Non-pigmented ciliary epithelial cell (primary cell): Measurements from ENCODE around the gene RERE.
A peak's percentile ranks its signal among the peaks of the same experiment; 100 is the strongest.
"Not testable (repeated sequence)": the region's sequence is repeated elsewhere in the genome, so short reads cannot be mapped to it uniquely, and the experiment has no call there.

Source experiments
- DNase-seq: peaks from one replicate; pipeline ENCODE4 v3.0.0-alpha.2; 2010; ENCODE audit warnings: low read depth

RERE gene

DNA sequence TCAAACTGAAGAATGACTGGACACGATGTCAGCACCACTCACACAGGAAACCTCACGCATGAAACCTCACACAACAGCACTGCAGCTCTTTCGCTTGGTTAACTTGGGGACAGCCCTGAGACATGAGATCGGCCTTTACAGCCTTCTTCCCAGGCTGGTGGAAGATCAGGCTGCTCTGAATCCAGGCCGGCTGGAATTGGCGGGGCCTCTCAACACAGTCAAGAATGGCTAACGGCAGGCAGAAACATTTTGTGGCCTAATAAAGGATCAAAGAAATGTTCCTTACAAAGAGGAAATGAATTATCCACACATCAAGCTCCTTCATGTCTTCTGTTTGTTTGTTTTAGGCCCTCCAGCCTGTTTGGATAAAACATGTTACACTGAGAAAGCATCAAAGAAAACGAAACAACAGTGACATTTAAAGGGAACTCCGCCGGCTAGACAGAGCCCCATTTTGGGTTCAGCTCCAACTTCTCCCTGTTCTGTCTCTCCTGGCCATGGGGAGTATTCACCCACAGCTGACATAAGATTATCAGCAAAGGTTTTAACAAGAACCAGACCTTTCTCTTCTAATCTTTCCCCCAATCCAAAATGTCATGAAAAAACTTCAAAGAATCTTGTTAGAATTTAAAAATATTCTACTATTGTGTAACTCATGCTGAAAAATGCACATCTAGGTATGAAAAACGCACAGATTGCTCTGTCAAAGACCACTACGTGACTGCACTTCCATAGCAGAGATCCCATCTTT lies 368.4 kb downstream of the RERE start:
- DNase-seq, result no peak

DNA sequence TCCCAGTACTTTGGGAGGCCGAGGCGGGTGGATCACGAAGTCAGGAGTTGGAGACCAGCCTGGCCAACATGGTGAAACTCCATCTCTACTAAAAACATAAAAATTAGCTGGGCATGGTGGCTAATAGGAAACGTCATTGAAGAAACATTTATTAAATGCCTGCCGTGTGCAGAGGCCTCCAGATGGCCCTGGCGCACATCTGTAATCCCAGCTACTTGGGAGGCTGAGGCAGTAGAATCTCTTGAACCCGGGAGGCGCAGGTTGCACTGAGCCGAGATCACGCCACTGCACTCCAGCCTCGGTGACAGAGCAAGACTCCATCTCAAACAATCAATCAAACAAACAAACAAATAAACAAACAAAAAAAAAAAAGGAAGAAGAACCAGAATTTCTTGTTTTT lies 368.9 kb downstream of the RERE start:
- DNase-seq, result not testable (repeated sequence)

DNA sequence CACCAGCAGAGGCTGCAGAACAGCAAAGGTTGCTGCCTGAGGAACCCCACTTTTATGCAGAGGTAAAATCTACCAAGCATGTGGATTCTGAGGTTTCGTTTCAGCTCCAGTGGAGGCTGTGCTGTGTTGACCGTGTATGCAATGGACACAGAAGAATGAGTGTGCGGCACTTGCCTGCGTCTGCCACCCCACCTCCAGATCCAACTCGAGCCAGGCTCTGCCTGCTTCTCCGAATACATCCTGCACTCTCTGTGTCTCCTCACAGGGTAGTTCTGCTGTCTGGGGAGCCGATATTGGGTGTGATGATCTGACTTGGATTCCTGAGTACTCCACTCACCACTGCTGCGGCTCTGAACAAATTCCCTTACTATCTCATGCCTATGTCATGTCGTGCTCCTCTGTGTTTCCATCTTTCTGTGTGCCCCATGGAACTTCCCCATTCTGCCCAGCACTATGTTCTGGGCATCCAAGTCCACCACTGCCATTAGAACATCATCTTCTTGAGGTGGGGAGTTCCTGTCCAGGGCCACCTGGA lies 369.8 kb downstream of the RERE start:
- DNase-seq, result no peak

DNA sequence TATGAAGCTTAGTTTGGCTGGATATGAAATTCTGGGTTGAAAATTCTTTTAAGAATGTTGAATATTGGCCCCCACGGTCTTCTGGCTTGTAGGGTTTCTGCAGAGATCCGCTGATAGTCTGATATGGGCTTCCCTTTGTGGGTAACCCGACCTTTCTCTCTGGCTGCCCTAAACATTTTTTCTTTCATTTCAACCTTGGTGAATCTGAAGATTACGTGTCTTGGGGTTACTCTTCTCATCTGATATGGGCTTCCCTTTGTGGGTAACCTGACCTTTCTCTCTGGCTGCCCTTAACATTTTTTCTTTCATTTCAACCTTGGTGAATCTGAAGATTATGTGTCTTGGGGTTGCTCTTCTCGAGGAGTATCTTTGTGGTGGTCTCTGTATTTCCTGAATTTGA lies 371.3 kb downstream of the RERE start:
- DNase-seq, result not testable (repeated sequence)

DNA sequence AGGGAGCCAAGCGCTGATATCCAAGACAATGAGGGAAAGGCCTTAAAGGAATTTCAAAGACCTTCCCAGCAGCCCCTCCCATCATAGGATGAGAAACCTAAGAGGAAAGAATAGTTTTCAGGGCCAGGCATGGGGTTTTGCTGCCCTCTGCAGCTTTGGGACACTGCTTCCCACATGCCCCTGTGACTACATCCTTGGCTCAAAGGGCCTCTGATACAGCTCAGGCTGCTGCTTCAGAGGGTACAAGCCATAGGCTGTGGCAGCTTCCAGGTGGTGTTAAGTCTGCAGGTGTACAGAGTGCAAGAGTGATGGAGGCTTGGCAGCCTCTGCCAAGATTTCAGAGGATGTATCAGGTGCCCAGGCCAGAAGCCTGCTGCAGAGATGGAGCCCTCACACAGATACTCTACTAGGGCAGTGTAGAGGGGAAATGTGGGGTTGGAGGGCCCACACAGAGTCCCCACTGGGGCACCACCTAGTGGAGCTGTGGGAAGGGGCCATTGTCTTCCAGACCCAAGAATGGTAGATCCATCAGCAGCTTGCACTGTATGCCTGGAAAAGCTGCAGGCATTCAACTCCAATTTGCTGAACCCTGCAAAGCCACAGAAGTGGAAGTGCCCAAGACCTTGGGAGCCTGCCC lies 373.8 kb downstream of the RERE start:
- no peak for DNase-seq

DNA sequence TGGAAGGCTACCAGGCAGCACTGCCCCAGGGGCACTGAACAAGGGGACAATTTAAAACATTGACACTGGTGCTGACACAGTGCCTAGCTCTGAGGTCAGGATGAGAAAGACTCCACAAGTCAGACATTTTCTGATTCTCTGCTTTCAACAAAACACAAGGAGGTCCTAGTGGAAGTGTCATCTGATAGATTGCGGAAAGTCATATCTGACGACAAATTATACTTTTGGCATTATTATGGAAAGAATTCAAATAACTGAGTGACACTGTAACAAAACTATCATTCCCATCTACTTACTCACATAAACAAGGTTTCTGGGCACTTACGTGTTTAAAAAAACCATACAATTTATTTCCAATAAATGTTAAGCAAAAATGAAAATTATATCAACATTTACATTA lies 376.0 kb downstream of the RERE start:
- DNase-seq, result no peak

DNA sequence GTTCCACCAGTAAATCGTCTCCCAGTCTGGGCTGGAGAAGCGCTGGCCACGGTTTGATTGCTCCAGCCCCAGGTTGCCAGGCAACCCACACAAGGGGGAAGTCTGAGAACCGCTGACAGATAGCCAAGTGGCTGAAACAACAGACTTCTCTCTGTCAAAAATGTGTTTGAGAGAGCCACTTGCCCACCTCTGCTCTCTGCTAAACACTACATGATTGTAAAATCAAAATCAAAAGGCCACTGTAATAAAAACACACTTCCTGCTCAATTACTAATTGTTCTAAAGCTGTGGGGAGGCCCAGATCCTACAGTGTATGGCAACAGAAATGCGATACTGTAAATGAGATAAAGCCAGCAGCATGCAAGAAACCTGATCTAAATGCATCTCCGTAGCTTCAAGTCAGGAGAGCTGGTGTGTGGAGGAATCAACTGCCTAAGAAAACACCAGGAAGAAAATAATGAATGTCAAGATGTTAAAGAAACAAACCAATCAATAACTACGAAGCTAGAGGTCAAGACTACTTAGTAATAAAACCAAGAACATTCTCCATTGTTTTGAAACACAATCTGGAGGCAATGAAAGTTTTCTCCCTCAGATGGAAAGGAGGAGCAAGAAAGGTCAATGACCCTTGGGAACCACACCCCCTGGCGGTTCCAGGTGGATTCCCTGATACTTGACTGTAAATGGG lies 378.3 kb downstream of the RERE start:
- peak; percentile 65 for DNase-seq

DNA sequence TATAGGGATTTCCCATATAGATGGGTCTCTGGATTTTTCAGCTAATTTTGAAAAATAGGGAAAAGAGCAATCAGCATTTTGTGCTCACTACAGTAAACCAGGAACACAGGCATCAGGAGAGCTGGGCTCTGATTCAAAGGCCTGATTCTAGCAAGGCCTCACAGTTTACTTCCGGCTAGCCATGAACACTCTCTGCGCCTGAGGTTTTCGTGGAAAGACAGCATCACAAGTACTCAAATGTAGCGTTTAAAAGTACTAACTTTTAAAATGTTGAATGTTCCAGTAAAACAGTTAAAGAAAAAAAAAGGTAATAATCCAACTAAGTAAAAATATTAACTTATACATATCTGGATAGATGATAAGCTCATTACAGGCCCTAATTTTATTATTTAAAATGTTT lies 379.0 kb downstream of the RERE start:
- no peak for DNase-seq

DNA sequence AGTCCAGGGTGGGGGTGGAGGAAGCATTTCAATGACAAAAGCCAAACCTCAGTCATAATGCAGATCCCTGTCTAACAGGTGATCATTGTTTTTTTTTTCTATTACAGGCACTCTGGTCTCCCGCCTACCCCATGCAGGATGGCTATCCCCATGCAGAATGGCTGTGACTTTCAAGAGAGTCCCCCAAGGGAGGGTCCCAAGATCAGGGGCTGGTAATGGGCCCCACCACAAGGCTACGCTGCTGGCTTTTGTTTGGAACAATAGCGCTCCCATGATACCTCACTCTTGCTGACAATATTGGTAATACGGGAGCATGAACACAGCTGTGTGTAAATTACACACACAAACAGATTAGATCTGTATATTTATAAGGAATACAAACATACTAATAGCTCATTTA lies 380.1 kb downstream of the RERE start:
- no peak for DNase-seq

DNA sequence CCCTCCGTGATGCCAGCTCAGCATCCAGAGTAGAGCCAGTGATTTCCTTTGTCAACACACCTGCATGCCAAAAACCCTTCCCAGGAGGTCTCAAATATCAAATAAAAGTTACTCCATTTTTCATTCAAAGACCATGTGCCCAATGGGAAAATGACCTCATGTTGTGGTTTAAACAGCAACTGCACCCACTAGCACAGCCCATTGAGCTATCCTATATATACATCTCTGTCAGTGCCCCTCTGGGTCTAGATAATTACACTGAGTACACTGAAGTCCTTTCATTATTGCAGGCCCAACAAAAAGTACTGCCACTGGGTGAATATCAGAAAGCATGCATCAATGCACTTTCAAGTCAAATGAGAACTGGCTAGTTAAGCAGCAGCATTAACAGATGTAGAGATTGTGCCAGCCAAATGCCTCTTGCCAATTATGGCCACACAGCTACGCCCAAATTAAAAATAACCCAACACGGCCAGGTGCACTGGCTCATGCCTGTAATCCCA lies 381.8 kb downstream of the RERE start:
- DNase-seq, result no peak

DNA sequence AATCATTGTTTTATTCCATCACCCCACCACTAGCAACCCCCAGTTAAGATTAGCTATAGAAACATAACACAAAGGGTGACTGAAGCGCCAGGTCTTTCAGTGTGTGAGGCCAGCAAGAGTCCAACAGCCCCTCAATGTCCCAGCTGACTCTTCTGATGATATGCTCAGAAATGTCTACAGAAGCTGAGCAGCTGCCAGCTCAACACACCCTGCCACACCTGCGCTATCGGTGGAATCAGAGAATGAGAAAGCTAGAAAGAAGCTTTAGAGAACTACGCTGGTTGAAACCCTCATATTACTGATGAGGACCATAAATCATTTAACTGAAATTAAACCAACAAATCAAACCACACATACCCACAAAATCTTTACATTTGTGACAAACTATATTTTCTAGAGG lies 383.3 kb downstream of the RERE start:
- no peak for DNase-seq

DNA sequence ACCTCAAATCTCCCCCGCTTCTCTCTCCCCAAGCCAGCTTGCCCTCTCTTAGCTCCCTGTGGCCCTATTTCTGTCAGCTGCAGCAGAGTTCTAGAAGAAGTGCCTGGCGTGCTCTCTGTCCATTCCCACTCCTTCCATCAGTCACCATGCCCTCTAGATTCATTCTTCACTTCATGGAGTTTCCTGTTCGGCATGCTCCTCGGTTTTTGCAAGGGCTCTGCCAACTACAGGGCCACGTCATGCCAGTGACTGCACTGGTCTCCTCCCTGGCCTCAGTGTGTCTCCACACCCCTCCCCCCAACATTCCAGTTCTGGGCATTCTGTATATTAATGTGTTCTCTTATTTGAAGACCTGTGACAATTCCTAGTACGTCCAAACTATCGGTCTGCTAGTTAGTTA lies 385.7 kb downstream of the RERE start:
- no peak for DNase-seq

DNA sequence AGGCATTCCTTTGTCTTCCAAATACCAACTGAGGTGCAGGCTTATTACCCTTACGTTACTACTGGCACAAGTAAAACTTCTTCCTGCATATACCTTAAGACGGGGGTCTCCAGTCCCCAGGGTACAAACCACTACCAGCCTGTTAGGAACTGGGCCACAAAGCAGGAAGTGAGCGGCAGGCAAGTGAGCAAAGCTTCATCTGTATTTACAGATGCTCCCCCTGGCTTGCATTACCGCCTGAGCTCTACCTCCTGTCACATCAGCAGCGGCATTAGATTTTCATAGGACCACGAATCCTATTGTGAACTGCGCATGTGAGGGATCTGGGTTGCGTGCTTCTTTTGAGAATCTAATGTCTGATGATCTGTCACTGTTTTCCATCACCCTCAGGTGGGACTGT lies 386.4 kb downstream of the RERE start:
- no peak for DNase-seq

DNA sequence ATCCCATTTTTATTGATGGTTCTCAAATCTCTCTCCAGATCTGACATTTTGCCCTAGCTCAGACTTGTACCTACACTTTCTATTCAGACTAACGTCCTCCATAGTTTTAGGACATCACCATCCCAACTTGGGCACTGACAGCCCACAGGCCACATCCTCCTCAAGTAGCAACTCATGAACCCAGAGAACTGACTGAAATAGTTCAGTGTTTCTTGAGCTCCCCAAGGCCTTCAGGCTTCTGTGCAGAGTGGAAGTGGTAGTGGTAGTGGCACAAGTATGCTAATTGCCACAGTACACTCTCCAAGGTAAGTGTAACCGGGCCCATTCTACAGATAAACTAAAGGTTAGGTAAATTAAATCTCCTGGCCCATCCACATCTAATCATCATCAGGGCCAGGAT lies 387.0 kb downstream of the RERE start:
- DNase-seq, result no peak

DNA sequence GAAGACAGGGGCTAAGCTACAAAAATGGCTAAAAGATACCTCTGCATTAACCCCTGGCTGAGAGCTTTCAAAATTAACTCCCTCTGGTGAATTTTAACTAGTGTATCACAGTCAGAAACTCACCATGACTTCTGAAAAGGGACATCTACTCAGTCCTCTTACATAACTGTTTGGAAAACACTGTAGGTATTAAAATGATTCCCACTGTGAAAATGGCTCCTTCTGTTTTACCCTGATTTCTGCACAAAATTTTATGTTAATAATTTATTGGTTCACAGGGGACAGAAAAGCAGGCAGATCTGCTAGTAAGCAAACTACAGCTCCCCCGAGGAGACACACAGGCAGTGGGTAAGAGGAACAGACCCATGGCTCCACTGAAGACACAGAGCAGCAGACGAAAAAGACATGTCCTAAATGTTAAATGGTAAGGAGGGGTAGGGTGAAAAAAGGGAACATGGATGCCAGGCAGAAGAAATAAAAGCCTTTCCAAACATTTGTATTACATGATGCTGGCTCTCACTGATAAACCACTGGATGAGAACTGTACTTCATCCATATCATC lies 387.8 kb downstream of the RERE start:
- no peak for DNase-seq

DNA sequence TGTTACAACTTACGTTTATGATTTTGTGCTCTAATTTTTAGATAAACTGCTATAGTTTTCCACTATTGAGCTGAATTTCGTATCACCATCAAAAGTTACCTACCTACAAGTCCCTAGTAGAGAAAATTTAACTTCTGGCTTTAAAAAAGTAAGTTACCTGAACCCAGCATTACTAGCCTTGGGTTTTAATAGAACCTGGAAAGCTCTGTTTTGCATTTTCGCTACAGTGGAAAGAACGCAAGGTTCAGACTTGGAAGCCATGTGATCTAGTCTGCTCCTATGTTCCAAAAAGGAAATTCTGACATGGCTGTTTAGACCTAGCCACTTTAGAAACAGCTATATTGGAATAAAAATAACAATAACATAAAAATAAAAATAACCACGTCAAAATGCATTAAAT lies 389.0 kb downstream of the RERE start:
- DNase-seq, result no peak

DNA sequence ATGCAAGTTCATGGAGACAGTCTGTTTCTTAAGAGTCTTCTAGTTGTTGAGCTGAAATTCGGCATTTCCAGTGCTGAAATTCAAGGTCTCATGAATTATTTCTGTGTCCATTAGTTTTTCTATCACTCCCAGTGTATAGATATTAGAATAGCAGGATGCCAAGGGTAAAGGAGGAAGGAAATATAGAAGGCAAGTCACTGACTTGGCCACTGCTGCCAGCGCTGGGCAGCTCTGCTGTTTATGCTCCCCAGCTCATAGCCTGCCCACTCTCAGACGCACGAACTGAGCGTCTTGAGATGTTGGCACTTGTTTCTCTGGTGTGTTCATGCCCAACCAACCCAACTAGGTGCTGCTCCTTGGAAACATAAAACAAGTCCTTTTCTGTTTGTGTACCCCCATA lies 389.5 kb downstream of the RERE start:
- no peak for DNase-seq

DNA sequence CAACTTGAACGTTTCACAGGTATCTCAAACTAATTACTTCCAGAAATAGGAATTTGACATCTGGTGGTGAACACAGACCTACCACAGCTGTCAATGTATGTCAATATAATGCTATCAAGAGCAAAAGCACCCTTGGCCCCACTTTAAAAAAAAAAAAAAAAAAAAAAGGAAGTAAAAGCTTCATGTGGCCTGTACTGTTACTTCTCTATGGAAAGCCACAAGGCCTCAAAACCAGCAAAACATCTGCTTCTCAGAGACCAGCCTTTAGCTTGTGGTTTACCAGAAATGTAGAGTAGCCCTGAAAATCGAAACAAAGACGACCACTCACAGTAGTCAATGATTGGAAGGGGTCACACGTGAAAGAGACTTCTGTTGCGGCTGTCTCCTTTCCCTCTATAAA lies 389.9 kb downstream of the RERE start:
- DNase-seq, result no peak

DNA sequence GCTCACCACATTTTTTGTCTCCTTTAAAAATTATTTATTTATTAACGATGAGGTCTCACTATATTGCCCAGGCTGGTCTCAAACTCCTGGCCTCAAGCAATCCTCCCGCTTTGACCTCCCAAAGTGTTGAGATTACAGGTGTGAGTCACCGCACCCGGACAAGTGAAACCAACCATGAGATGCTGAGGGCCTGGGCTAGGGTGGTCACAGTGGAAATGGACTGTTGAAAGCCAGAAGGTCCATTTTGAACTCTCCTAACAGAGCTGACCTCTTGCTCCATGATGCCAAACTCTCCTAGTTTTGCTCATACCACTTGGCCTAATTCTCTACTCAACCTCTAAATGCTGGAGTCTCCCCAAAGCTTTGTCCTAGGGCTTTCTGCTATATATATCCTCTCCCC lies 390.4 kb downstream of the RERE start:
- no peak for DNase-seq

DNA sequence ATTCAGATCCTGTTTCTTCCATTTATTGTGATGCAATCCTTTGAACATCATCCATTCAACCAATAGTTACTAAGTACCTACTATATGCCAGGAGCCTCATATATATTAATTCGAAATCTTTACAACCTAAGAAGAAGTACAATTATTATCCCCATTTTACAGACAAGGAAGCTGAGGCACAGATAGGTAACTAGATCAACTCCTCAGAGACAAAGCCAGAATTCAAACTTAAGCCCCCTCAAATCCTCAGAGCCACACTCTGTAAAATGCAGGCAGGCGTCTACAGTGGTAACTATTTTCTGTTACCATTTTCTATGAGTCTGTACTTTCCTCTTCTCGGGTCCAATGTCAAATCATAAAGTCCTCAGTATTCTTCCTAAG lies 391.7 kb downstream of the RERE start:
- no peak for DNase-seq

DNA sequence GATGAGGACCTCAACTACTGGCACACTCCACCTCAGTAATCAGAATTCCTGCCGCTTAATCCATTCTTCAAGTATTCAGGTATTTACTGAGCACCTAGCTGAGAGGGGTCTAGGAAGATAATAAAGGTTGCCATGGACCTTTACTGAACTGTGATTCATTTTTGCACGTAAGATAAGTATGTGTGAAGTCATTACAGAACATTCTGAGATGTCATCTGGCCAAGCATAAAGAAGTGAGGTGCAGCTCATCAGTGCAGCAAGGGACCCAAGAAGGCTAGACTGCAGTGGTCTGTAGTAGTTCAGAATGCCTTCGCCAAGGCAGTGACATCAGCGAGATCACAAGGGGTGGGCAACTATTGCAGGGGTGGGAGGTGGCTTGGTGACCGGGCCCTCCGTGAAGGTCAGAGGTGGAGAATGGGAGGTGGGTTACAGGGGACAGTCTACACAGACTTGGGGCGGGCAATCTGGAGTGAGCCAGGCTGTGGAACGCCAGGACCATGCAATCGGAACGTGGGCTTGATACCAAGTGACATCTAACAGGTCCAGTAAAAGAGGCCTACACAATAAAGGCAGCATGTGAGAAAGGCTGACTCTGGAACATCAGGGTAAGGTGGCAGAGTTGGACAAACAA lies 392.2 kb downstream of the RERE start:
- DNase-seq, result no peak

DNA sequence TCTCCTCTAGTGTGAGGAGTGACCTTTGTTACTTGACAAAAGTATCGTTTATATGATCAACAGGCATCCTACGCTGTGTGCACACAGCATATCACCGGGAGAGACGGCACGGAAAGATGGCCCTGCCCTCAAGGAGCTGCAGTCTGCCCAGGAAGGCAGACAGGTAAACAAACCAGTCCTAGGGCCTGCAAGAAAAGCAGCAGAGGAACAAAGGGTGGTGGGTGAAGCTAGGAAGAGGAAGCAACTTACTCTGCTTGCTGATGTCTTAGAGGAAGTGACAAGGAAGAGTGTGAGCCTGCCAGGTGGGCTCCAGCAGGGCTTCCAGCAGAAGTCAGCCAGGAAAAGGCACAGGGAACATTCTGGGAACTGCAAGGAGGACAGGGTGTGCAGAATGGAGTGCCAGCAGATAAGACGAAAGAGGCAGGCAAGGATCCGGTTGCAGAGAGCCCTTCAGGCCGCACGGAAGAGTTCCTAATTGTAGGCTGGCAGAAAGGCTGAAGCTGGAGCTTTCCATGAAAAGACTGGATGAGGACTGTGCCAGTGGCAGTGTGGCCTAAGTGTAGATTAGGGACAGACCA lies 392.8 kb downstream of the RERE start:
- DNase-seq, result no peak
